ENCODE data around the gene ATP4B. TPM values are rescaled to one million over a fixed set of nuclear protein-coding genes. Genes with fewer than 3 reads are reported as not detected.
A peak's percentile ranks its signal among the peaks of the same experiment; 100 is the strongest.

ATP4B gene
- total RNA-seq, 1 donor from 2014 or later: not detected

GRCh38 chr13:113641426-113641825 is 16.6 kb downstream of the ATP4B start:
- Mint-ChIP-seq H3K27me3 (ENCODE audit: low read depth) (no peaks in the 10 kb centered on the region), H3K36me3 (ENCODE audit: low read depth) (peaks cover 42% of the 10 kb centered on the region)

GRCh38 chr13:113639616-113640262 is 18.3 kb downstream of the ATP4B start:
- H3K27me3 Mint-ChIP-seq (ENCODE audit: low read depth): no peaks in the 10 kb centered on the region
- H3K4me3 Mint-ChIP-seq (ENCODE audit: unreplicated experiment): no peak overlapping the region
- peaks cover 2% of the 10 kb centered on the region for H3K9me3 Mint-ChIP-seq (ENCODE audit: low read depth)
- peak; percentile 76 for DNase-seq (ENCODE audit: low spot score)
- H3K4me1 Mint-ChIP-seq (ENCODE audit: low read depth): no peaks in the 10 kb centered on the region
- no peak overlapping the region for H3K27ac Mint-ChIP-seq (ENCODE audit: unreplicated experiment)
- no peak for TF ChIP-seq CTCF (IDR thresholded peaks at IDR 0.05)
- peaks cover 50% of the 10 kb centered on the region for H3K36me3 Mint-ChIP-seq (ENCODE audit: low read depth)

More at GRCh38 chr13:113641426-113641825, 16.6 kb downstream of the ATP4B start:
- H3K27ac Mint-ChIP-seq (ENCODE audit: unreplicated experiment): no peak overlapping the region
- peaks cover 2% of the 10 kb centered on the region for H3K9me3 Mint-ChIP-seq (ENCODE audit: low read depth)
- peaks cover 7% of the 10 kb centered on the region for H3K4me1 Mint-ChIP-seq (ENCODE audit: low read depth)
- no peak overlapping the region for H3K4me3 Mint-ChIP-seq (ENCODE audit: unreplicated experiment)
- peak; percentile 42 for DNase-seq (ENCODE audit: low spot score)
- no peak for TF ChIP-seq CTCF (IDR thresholded peaks at IDR 0.05)

- Mint-ChIP-seq H3K4me3 (ENCODE audit: unreplicated experiment) (no peak overlapping the region), H3K9me3 (ENCODE audit: low read depth) (peaks cover 2% of the 10 kb centered on the region), H3K4me1 (ENCODE audit: low read depth) (no peaks in the 10 kb centered on the region), H3K36me3 (ENCODE audit: low read depth) (peaks cover 59% of the 10 kb centered on the region), H3K27ac (ENCODE audit: unreplicated experiment) (no peak overlapping the region), H3K27me3 (ENCODE audit: low read depth) (no peaks in the 10 kb centered on the region)
- peak; percentile 39 for DNase-seq (ENCODE audit: low spot score)
- no peak for TF ChIP-seq CTCF (IDR thresholded peaks at IDR 0.05)
Measured at GRCh38 chr13:113638806-113639205, 19.2 kb downstream of the ATP4B start.

- Mint-ChIP-seq H3K36me3 (ENCODE audit: low read depth) (peaks cover 62% of the 10 kb centered on the region), H3K4me3 (ENCODE audit: unreplicated experiment) (no peak overlapping the region), H3K4me1 (ENCODE audit: low read depth) (no peaks in the 10 kb centered on the region), H3K27me3 (ENCODE audit: low read depth) (no peaks in the 10 kb centered on the region), H3K9me3 (ENCODE audit: low read depth) (peaks cover 2% of the 10 kb centered on the region), H3K27ac (ENCODE audit: unreplicated experiment) (no peak overlapping the region)
- peak; percentile 28 for DNase-seq (ENCODE audit: low spot score)
- no peak for TF ChIP-seq CTCF (IDR thresholded peaks at IDR 0.05)
Measured at GRCh38 chr13:113638173-113638746, 19.7 kb downstream of the ATP4B start.

- peak; percentile 69 for DNase-seq (ENCODE audit: low spot score)
- Mint-ChIP-seq H3K36me3 (ENCODE audit: low read depth) (peaks cover 64% of the 10 kb centered on the region), H3K4me3 (ENCODE audit: unreplicated experiment) (no peak overlapping the region), H3K4me1 (ENCODE audit: low read depth) (no peaks in the 10 kb centered on the region), H3K27me3 (ENCODE audit: low read depth) (no peaks in the 10 kb centered on the region), H3K9me3 (ENCODE audit: low read depth) (peaks cover 2% of the 10 kb centered on the region), H3K27ac (ENCODE audit: unreplicated experiment) (no peak overlapping the region)
- no peak for TF ChIP-seq CTCF (IDR thresholded peaks at IDR 0.05)
Measured at GRCh38 chr13:113637262-113638160, 20.5 kb downstream of the ATP4B start.

Measured in chondrocyte (in vitro differentiated cells).